Stimulated activated CD4-positive, alpha-beta T cell treated with anti-CD3 and anti-CD28 coated beads, Interleukin-12 subunit alpha, Interleukin-12 subunit beta, amount 100 ng/mL, for 4 hours (primary cell): Measurements from ENCODE around the gene C22orf15.

ENCODE experiments used
- DNase-seq: peaks from one replicate; pipeline ENCODE4 v3.0.0-alpha.2; 2020

C22orf15 gene

DNA sequence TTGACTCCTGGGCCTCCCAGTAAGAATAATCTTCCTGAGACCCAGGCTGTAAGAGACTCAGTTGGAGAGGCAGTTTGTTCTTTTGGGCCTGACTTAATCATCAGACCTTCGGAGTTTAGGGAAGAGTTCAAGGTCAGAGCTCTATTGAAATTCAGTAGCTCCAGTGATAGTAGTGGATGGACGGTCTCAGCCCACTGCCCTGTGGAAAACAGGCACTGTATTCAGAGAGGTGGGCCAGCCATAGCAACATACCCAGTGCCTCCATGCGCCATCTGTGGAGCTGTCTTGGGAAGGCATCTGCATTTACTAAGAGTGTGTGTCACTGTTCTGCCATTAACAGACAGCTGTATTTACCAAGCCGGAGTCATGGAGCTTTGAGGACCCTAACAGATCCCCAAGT, 26.8 kb downstream of the C22orf15 start:
- DNase-seq, result no peak

DNA sequence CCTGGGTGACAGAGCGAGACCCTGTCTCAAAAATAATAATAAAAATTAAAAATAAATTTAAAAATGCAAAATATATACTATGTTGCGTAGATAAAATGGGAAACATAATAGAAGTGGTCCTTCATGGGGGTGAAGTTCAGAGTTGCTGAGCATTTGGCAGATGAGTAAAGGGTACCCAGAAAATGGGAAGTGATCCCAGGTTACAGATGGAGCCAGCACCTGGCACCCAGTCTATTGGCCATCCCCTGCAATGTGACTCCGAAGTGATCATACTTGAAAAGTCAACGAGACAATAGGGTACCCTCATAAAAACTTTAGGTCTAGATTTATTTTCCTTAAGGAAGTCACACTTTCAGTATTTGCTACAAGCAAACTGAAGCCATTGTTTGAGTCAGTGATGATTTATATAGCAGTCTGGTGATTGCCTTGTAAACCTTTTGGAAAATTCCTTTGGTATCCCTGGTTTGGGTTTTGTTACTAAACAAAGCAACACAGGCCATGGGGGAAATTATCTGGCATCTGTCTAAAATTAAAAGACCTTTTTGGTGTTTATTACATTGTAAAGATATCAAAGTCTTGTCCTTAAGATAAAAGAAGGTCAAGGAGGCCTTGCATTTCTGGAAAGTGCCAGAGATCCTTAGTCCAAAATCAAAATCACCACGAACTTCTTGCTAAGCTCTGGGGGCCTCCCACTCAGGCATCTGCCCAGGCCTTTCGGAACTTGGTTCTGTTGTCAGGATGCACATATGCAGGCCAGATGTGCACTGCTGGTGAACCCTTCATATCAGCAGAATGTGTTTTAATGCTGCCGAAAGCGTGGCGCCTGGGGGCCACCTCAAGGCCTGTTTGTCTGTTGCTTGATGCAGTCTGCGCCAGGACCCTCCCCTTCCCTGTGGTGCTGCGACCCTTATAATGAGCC, 28.3 kb downstream of the C22orf15 start:
- no peak for DNase-seq

DNA sequence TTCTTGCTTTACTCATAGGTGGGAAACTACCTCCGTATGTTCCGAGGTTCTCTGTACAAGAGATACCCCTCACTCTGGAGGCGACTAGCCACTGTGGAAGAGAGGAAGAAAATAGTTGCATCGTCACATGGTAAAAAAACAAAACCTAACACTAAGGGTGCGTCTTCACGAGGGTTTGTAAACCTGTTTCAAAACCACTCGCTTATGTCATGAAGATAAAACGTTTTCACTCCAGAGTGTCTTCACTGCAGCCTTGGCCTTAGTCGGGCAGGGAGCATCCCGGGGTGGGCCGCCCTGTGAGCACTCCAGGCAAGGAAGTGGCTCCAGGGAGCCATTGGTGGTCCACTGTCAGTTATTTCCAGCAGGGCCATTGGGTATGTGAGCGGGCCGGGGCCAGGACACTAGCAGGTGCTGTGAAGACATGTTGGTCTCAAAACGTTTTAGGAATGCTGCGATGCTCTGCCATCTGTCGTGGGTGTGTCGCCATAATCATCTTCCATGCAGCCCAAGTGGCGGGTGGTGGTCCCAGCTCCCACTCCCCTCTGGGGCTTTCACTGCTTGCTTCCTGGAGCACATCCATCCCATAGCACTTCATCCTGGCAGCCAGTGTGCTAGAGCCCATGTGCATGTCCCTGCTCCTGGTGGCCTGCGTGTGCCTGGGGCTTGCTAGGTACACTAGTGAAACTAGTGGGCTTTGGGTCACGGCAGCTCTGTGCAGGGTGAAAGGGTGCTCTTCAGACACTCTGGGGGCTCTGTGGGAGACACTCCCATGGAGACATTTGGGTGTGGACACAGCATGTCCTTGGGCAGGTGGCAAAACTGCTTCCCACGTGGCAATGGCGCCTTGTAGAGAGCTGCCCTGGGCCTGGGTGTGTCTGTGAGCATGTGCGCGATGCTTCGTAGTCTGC, 29.2 kb downstream of the C22orf15 start:
- no peak for DNase-seq

DNA sequence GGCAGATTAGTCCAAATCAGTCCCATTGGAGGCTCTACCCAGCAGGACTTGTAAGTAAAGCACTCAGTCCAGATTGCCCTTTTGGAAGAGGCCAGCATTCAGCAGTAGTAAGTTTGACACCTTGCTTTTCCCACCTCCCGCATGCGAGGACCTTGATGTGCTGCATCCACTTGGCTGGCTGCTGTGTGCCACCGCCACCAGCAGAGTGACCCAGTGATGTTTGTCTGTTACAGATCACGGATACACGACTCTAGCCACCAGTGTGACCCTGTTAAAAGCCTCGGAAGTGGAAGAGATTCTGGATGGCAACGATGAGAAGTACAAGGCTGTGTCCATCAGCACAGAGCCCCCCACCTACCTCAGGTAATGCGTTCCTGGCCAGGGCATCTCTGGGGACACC, 30.5 kb downstream of the C22orf15 start:
- no peak for DNase-seq

DNA sequence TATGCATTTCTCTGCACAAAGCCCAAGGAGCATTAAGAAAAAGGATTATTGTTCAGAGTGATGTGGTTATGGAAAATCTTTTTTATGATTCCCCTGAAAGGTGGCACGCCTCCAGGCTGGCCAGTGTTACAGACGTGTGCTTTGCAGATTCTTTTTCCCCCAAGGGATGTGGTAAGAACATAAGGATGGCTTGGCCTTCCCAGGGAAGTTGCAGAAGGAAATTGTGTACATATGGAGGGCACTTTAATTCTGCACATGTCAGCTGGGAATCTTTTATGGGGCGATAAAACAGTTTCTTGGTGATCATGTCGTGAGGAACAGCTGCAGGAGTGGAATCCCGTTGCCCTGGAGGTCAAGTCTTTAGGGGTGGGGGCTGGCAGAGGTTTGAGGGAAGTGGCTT, 33.7 kb downstream of the C22orf15 start:
- no peak for DNase-seq

DNA sequence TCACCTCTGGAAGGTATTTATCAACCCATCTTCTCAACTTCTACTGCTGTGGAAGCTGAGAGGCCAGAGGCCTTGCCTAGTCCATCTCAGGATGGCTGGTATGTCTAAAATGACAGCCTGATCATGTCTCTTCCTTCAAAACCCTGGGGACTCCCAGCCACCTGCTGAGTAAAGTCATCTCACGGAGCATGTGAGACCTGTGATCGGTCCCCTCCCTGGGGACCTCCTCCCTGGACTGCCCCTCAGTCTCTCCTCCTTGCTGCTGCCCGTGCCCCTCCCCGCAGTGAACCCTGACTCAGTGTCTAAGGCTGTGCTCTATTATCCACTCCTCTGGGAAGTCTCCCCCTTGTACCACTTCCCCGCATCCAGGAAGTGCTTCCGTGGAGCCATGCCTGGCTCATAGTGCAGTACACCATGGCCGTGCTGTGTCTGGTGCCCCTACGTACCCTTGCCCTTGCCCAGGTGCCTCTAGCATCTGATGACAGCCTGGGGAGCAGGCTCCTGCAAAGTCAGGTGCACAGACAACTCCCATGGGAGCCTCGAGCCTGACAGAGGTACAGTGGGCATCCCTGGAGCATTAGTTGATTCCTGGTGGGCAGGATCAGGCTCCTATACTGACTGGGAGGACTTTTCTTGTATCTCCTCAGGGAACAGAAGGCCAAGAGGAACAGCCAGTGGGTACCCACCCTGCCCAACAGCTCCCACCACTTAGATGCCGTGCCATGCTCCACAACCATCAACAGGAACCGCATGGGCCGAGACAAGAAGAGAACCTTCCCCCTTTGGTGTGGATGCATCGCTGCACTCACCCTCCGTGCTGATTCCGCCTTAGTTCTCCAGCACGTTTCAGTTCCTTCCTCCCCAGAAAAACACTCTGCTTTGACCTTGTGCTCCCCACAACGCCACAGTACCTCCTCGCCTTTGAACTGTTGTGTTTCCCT, 37.8 kb downstream of the C22orf15 start:
- DNase-seq, result no peak

DNA sequence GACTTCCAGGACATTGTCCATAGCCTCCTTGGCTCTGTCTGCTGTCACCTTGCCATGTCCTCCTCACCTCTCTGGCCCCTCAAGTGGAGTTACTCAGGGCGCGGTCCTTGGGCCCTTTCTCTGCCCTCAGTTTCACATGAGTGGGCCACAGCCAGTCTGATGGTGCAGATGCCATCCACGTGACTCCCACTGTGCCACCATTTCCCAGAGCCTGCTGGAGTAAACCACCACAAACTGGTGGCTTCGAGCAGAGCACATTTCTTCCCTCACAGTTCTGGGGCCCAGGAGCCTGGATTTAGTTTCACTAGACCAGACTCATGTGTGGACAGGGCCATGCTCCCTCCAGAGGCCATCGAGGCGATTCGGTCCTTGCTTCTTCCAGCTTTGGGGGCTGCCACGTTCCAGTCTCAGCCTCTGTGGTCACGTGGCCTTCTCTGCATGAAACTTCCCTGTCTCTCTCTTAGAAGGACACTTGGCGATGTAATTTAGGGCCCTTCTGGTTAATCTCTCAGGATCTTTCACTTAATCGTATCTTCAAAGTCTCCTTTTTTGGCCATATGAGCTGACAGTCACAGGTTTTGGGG, 38.5 kb downstream of the C22orf15 start:
- DNase-seq, result no peak

DNA sequence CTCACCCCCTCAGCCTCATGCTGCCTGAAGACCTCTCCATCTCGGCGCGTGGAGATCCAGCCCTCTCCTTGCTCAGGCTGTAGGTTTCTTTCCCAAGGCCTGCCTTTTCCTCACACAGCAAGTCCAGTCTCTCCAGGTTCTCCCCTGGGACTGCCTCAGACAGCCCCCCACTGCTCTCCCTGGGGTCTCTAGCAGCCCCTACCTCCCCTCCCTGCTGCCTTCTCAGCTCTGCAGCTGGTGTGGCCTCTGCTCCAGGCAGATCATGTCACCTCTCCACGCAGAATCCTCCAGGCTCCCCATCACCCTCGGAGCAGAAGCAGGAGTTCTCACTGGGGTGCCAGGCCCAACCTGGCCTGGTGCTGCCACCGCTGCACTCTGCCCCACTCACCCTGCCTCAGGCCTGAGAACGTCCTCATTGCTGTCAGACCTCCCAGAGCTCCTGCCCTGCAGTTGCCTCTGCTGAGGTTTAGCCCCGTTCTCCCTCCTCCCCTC, 39.1 kb downstream of the C22orf15 start:
- DNase-seq, result no peak

DNA sequence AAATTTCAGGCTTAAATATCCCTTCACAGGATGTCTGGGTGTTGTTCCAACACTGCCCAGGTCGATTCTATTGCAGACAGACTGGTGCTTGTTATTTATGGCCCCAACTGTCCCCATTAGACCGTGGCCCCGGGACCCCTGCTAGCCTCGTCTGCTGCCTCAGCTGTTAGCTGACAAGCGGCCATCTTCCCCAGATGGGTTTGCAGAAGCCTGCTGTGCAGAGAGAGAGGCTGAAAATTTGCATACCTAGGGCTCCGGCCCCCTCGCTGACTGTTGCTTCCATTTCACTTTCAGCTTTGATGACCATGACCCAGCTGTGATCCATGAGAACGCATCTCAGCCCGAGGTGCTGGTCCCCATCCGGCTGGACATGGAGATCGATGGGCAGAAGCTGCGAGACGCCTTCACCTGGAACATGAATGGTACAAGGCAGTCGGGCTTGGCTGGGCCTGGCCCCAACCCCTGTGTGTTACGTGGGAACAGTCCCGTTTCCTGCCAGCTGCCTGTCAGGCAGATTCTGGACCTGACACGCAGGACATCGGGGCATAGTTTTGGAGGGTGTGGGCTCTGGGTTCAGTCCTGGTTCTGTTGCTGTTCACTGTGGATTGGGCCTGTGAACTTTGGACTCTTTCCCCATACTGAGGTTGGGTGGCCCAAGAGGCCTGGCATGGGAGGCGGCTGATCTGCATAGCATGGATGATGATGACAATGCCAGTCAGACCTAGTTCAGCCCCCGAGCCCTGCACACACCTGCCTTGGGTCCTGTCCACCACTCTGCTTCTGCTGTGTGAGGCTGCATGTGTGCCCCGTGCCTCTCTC, 40.4 kb downstream of the C22orf15 start:
- no peak for DNase-seq

DNA sequence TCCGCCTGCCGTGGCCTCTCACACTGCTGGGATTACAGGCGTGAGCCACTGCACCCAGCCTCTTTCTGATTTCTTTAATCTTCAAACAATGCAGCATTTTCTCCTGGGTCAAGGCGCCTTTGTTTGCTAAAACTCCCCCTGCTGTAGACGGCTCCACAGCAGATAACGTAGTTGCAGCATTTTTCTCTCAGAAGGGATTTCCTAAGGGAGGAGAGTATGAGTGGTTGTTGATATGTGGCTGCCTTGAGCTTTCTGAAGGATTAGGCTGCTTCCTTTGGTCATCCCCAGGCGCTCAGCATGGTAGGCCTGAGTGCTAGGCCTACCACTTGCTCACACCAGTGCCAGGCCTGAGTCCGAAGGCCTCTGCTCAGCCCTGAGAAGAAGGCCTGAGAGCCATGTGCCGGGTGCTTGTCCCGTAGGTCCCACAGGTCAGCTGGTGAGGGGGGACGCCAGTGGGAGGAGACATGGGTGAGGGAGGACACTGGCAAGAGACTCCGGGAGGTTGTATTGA, 42.0 kb downstream of the C22orf15 start:
- DNase-seq, result no peak

DNA sequence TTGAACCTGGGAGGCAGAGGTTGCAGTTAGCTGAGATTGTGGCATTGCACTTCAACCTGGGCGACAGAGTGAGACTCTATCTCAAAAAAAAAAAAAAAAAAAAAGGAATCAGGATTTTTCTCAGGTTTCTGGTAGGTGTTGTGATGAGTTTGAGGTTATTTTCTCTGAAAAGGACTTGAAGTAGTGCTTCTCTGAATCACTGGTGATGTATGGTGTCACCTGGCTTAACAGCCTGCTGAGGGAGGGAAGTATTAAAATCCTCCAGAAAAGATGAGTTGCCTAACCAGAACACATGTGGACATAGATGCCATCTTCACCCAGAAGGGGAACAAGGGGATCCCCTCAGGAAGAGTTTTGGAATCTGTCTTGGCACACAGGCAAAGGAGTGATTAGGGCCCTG, 44.0 kb downstream of the C22orf15 start:
- no peak for DNase-seq

DNA sequence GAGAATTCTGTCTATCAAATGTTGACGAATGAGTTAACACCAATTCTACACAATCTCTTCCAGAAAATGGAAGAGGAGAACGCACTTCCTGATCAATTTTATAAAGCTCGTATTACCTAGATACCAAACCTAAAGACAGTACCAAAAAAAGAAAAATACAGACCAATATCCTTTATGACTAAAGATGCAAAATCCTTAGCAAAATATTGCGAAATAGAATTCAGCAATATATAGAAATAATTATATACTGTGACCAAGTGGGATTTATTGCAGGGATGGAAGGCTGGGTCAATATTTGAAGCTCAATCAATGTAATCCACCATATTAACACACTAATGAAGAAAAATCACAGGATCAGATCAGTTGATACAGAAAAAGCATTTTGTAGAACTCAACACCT, 49.6 kb downstream of the C22orf15 start:
- no peak for DNase-seq
